PC-3 (cell line): Measurements from ENCODE around the gene BRD8.

Source experiments
- CTCF ChIP-seq: fragments of 300-600 bp; sonication (generic); conservative IDR thresholded peaks from 2 replicates; pipeline ENCODE4 v1.5.1; 2017; ENCODE audit warnings: antibody characterized with exemption, low read depth, mild to moderate bottlenecking, low read length
- EZH2 ChIP-seq: fragments of 300-600 bp; sonication (generic); IDR thresholded peaks from one replicate; pipeline ENCODE4 v1.6.1; 2017; ENCODE audit warnings: antibody characterized with exemption, mild to moderate bottlenecking, low read length; ENCODE audit not compliant: unreplicated experiment

- TF ChIP-seq CTCF: no peak
- no peak for TF ChIP-seq EZH2
These were observed 68.8 kb downstream of the BRD8 start for GRCh38 chr5:138109463-138110265.
